Suprapubic skin (tissue), 4 donors: ENCODE measurements around the gene RRP9. TPM values are rescaled to one million over a fixed set of nuclear protein-coding genes. Genes with fewer than 3 reads are reported as not detected.

Source experiments
- DNase-seq, 2 donors: peaks; one replicate each; pipeline ENCODE4 v3.0.0-alpha.2; 2019; ENCODE audit warnings: low spot score in 2 of 2
- H3K27ac ChIP-seq: fragments of 200-600 bp; sonication (generic); one replicate; pipeline ENCODE4 v1.5.1; 2019
- H3K27me3 ChIP-seq: fragments of 200-600 bp; sonication (generic); one replicate; pipeline ENCODE4 v1.5.1; 2019
- H3K36me3 ChIP-seq: fragments of 200-600 bp; sonication (generic); one replicate; pipeline ENCODE4 v1.5.1; 2019
- H3K4me1 ChIP-seq: fragments of 200-600 bp; sonication (generic); one replicate; pipeline ENCODE4 v1.5.1; 2019
- H3K4me3 ChIP-seq: fragments of 200-600 bp; sonication (generic); one replicate; pipeline ENCODE4 v1.5.1; 2019; ENCODE audit warnings: mild to moderate bottlenecking
- H3K9me3 ChIP-seq: fragments of 200-600 bp; sonication (generic); one replicate; pipeline ENCODE4 v1.5.1; 2019
- CTCF ChIP-seq, 2 donors: fragments of 200-600 bp in 1 of 2; fragments of 450-650 bp in 1 of 2; sonication (generic) in 1 of 2; IDR thresholded peaks; one replicate each; pipeline ENCODE4 v1.5.1; 2016 to 2019; ENCODE audit warnings: antibody characterized with exemption in 2 of 2, mild to moderate bottlenecking in 1 of 2, moderate library complexity in 1 of 2
- EP300 ChIP-seq: sonication (generic); formaldehyde crosslinking; IDR thresholded peaks from one replicate; pipeline ENCODE4 v1.6.1; 2017; ENCODE audit warnings: antibody characterized with exemption
- POLR2A ChIP-seq, 2 donors: fragments of 450-650 bp; IDR thresholded peaks; one replicate each; pipeline ENCODE4 v1.6.1; 2017; ENCODE audit warnings: antibody characterized with exemption in 2 of 2, mild to moderate bottlenecking in 2 of 2, moderate library complexity in 2 of 2
- POLR2AphosphoS5 ChIP-seq, 3 donors: sonication (generic); formaldehyde crosslinking; IDR thresholded peaks; one replicate each; pipeline ENCODE4 v1.6.1; 2017; ENCODE audit warnings: antibody characterized with exemption in 3 of 3
- WGBS: methylation state at CpG from one replicate; pipeline ENCODE4 v1.1.5; 2018; 5-methylcytosine and 5-hydroxymethylcytosine counted together
- total RNA-seq, 4 donors: library from RNA; depleted of rRNA; stranded (reverse); fragments of >200 nt; gene quantifications; one replicate each; pipeline ENCODE4 v1.1.0, GENCODE V29; 2016

The RRP9 gene
- total RNA-seq, 4 donors from 2014 or later = 13.4 to 16.7 (median 14.8) TPM

- Histone ChIP-seq H3K4me3 (no peak overlapping the region), H3K9me3 (no peaks in the 10 kb centered on the region), H3K4me1 (no peaks in the 10 kb centered on the region), H3K36me3 (peaks cover 13% of the 10 kb centered on the region), H3K27ac (no peak overlapping the region), H3K27me3 (no peaks in the 10 kb centered on the region)
- DNase-seq = peak in 1 of 2 donors; percentile 66
- WGBS = 96% methylated on average over 7 of the region's 7 CpGs
- TF ChIP-seq POLR2AphosphoS5 (IDR thresholded peaks at IDR 0.05) (no peak), POLR2A (IDR thresholded peaks at IDR 0.05) (no peak), EP300 (no peak), CTCF (IDR thresholded peaks at IDR 0.05) (no peak)
These were observed 13.3 kb downstream of the RRP9 start for GRCh38 chr3:51928438-51928837.

GRCh38 chr3:51927061-51927977, 14.4 kb downstream of the RRP9 start:
- Histone ChIP-seq H3K9me3 (no peaks in the 10 kb centered on the region), H3K27ac (no peak overlapping the region), H3K27me3 (no peaks in the 10 kb centered on the region), H3K4me1 (no peaks in the 10 kb centered on the region), H3K4me3 (no peak overlapping the region), H3K36me3 (peaks cover 2% of the 10 kb centered on the region)
- DNase-seq = peak in 1 of 2 donors; percentile 54
- TF ChIP-seq EP300 (no peak), POLR2A (IDR thresholded peaks at IDR 0.05) (no peak), POLR2AphosphoS5 (IDR thresholded peaks at IDR 0.05) (no peak), CTCF (IDR thresholded peaks at IDR 0.05) (no peak)
- 88% methylated on average over 5 of the region's 5 CpGs for WGBS

GRCh38 chr3:51921081-51921578, 20.6 kb downstream of the RRP9 start:
- no peaks in the 10 kb centered on the region for H3K36me3 ChIP-seq
- H3K4me1 ChIP-seq = no peaks in the 10 kb centered on the region
- no peaks in the 10 kb centered on the region for H3K27me3 ChIP-seq
- H3K9me3 ChIP-seq = no peaks in the 10 kb centered on the region
- TF ChIP-seq CTCF (IDR thresholded peaks at IDR 0.05) (no peak), EP300 (no peak), POLR2AphosphoS5 (IDR thresholded peaks at IDR 0.05) (no peak), POLR2A (IDR thresholded peaks at IDR 0.05) (no peak)
- no peak overlapping the region for H3K27ac ChIP-seq
- H3K4me3 ChIP-seq = no peak overlapping the region
- WGBS = 82% methylated on average over 11 of the region's 11 CpGs
- DNase-seq = peak in 1 of 2 donors; percentile 31

- Histone ChIP-seq H3K4me1 (no peaks in the 10 kb centered on the region), H3K27me3 (no peaks in the 10 kb centered on the region), H3K36me3 (no peaks in the 10 kb centered on the region), H3K27ac (no peak overlapping the region), H3K9me3 (no peaks in the 10 kb centered on the region), H3K4me3 (no peak overlapping the region)
- no peak for DNase-seq
- TF ChIP-seq EP300 (no peak), POLR2AphosphoS5 (IDR thresholded peaks at IDR 0.05) (no peak), POLR2A (IDR thresholded peaks at IDR 0.05) (no peak), CTCF (IDR thresholded peaks at IDR 0.05) (no peak)
- WGBS = 50% methylated on average over 5 of the region's 5 CpGs
These were observed 25.3 kb downstream of the RRP9 start for GRCh38 chr3:51916418-51916817.

- Histone ChIP-seq H3K36me3 (no peaks in the 10 kb centered on the region), H3K4me1 (no peaks in the 10 kb centered on the region), H3K27me3 (no peaks in the 10 kb centered on the region), H3K4me3 (no peak overlapping the region), H3K9me3 (peaks cover 6% of the 10 kb centered on the region), H3K27ac (no peak overlapping the region)
- TF ChIP-seq EP300 = no peak
- TF ChIP-seq POLR2A (IDR thresholded peaks at IDR 0.05) = no peak
- TF ChIP-seq POLR2AphosphoS5 (IDR thresholded peaks at IDR 0.05) = no peak
- no peak for TF ChIP-seq CTCF (IDR thresholded peaks at IDR 0.05)
- WGBS = 72% methylated on average over 4 of the region's 4 CpGs
- DNase-seq = no peak
These were observed 33.7 kb downstream of the RRP9 start for GRCh38 chr3:51908026-51908425.
